GM10248 (cell line): ENCODE results near the gene PIH1D1.
"Not testable (repeated sequence)": the region's sequence is repeated elsewhere in the genome, so short reads cannot be mapped to it uniquely, and the experiment has no call there.

Experiments used
- CTCF ChIA-PET: fragments of 300-600 bp; sonication (Branson Sonifier 250); formaldehyde crosslinking; extraction: SDS; loops from one replicate; lab custom pipeline; 2021; ENCODE audit warnings: antibody characterized with exemption; lab: Yijun Ruan, JAX
- POLR2A ChIA-PET: fragments of 350-650 bp; sonication (Branson Sonifier 250); formaldehyde crosslinking; extraction: SDS; loops from one replicate; lab custom pipeline; 2020; ENCODE audit warnings: antibody characterized with exemption; lab: Yijun Ruan, JAX
- DNase-seq: peaks from one replicate; pipeline ENCODE4 v3.0.0; 2012; ENCODE audit errors: extremely low spot score
- CTCF ChIP-seq: IDR thresholded peaks from 2 replicates; pipeline ENCODE4 v1.5.1; 2012; ENCODE audit warnings: mild to moderate bottlenecking, low read depth; ENCODE audit errors: extremely low read depth, missing control alignments, control extremely low read depth

Gene PIH1D1

GRCh38 chr19:49450405-49450804 lies 1.2 kb downstream of the PIH1D1 start:
- ChIA-PET CTCF (interaction anchor here (2.4 kb wide), 1 partner anchor 8 kb away, joined by 8 read pairs; no protein-coding TSS in a partner anchor), POLR2A (no interaction called here)
- TF ChIP-seq CTCF = no peak
- no peak for DNase-seq

- DNase-seq = no peak
- POLR2A ChIA-PET = no interaction called here
- no peak for TF ChIP-seq CTCF
- CTCF ChIA-PET = interaction anchor here (0.9 kb wide), 1 partner anchor 25 kb away, joined by 3 read pairs; no protein-coding TSS in a partner anchor
Measured at GRCh38 chr19:49448432-49448786, 3.2 kb downstream of the PIH1D1 start.

GRCh38 chr19:49447485-49448431 lies 3.9 kb downstream of the PIH1D1 start:
- POLR2A ChIA-PET = interaction anchor here (0.6 kb wide), 1 partner anchor 23 kb away, joined by 4 read pairs; no protein-coding TSS in a partner anchor
- no peak for TF ChIP-seq CTCF
- no peak for DNase-seq
- CTCF ChIA-PET = interaction anchor here (0.9 to 1.1 kb wide), 2 partner anchors 22 to 26 kb away, joined by 3 read pairs; no protein-coding TSS in a partner anchor

GRCh38 chr19:49445997-49446396 lies 5.6 kb downstream of the PIH1D1 start:
- ChIA-PET CTCF (interaction anchor here (0.9 to 3.0 kb wide), 7 partner anchors 8 to 178 kb away, joined by 3 to 20 read pairs (median 4); partner anchors contain the start of gene ALDH16A1), POLR2A (no interaction called here)
- TF ChIP-seq CTCF = no peak
- DNase-seq = no peak

GRCh38 chr19:49444100-49444700 lies 7.4 kb downstream of the PIH1D1 start:
- ChIA-PET POLR2A (interaction anchor here (0.7 kb wide), 1 partner anchor 497 kb away, joined by 3 read pairs; no protein-coding TSS in a partner anchor), CTCF (interaction anchor here (0.7 to 3.0 kb wide), 7 partner anchors 8 to 176 kb away, joined by 3 to 20 read pairs (median 4); partner anchors contain the start of gene ALDH16A1)
- not testable (repeated sequence) for DNase-seq

GRCh38 chr19:49443366-49444099 lies 8.1 kb downstream of the PIH1D1 start:
- TF ChIP-seq CTCF = peak; percentile 99
- peak; percentile 92 for DNase-seq
- ChIA-PET CTCF (interaction anchor here (0.7 to 3.6 kb wide), 22 partner anchors 8 to 227 kb away, joined by 3 to 23 read pairs (median 4); partner anchors contain the start of genes ALDH16A1, GFY and PIH1D1), POLR2A (interaction anchor here (1.0 to 1.4 kb wide), 3 partner anchors 8 to 128 kb away, joined by 3 to 4 read pairs (median 3); partner anchors contain the start of genes ALDH16A1 and PIH1D1)
